ENCODE measurements around the gene NDUFAF4.

DNA sequence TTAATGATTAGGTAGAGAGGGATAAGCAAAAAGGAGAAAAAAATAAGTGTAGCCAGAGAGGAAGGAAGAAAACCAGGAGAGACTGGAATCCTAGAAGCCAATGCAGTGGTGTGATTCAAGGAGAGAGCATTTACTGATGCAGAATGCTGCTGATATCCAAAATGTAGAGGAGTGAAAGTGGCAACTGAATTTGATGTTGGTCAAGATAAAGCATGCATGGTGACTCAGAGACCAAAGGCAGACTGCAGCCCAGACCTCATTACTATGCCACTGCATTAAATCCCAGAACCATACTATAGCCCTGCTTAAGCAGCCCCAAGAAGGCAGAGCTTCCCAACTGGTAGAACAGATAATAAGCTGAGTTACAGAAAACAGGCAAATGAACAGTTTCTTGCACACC lies 42.6 kb upstream of the NDUFAF4 start:
- TF ChIP-seq, protein P1, sequence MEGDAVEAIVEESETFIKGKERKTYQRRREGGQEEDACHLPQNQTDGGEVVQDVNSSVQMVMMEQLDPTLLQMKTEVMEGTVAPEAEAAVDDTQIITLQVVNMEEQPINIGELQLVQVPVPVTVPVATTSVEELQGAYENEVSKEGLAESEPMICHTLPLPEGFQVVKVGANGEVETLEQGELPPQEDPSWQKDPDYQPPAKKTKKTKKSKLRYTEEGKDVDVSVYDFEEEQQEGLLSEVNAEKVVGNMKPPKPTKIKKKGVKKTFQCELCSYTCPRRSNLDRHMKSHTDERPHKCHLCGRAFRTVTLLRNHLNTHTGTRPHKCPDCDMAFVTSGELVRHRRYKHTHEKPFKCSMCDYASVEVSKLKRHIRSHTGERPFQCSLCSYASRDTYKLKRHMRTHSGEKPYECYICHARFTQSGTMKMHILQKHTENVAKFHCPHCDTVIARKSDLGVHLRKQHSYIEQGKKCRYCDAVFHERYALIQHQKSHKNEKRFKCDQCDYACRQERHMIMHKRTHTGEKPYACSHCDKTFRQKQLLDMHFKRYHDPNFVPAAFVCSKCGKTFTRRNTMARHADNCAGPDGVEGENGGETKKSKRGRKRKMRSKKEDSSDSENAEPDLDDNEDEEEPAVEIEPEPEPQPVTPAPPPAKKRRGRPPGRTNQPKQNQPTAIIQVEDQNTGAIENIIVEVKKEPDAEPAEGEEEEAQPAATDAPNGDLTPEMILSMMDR (IDR thresholded peaks at IDR 0.05), result no peak
- TF ChIP-seq POLR2A (IDR thresholded peaks at IDR 0.05) (no peak), EP300 (IDR thresholded peaks at IDR 0.05) (no peak), POLR2AphosphoS5 (IDR thresholded peaks at IDR 0.05) (no peak)

Data from sigmoid colon (tissue), 4 donors.